Measurements from ENCODE around the gene ACTL10. TPM values are rescaled to one million over a fixed set of nuclear protein-coding genes. Genes with fewer than 3 reads are reported as not detected.
A peak's percentile ranks its signal among the peaks of the same experiment; 100 is the strongest.

Gene ACTL10
- total RNA-seq, 1 experiment from 2014 or later: 0.46 TPM

DNA sequence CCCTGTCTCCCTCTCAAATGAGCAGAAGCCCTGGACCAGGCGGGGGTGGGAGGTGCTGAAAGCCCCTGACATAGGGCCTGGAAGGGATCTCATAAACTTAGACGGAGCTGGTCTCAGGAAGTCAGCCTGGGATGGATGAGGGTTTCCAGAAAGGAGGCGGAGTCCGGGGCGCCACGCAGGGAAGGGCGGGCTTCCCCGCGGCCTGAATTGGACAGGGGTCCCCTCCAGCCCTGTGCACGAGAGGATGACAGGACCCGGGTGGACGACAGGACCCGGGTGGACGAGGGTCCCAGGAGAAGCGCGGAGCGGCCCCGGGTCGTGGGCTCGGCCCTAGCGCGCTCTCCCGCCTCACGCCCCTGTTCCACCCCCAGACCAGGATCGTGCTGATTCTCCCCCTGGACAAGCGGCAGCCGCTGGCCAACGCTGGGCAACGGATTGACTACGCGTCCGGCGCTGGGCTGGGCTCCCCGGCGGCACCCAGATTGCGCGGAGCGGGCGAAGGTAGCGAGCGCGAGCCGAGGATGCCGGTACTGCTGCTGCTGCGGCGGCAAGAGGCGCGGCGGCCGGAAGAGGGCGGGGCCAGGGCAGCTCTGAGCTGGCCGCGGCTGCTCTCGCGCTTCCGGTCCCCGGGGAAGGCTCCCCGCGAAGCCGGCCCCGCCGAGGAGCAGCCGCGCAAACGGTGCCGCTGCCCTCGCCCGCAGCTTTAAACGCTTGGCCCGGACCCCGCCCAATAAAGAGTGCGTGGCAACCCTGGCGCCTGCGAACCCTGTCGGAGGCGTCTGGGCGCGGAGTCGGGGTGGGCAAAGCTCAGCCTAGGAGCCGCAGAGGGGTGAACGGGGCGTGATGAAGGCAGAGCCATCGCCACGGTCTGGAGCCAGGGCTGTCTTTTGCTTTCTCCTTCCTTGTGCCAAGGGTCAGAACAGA is 3.3 kb upstream of the ACTL10 start:
- H2AFZ ChIP-seq (ENCODE audit: low read length): no peak overlapping the region
- Mint-ChIP-seq H3K27ac (peak overlapping the region in 2 of 3 experiments; percentile 81 to 86; a peak in 3 of 7 replicates), H3K36me3 (ENCODE audit: insufficient read depth in 1 of 3, low read depth in 3 of 3) (peaks cover 6 to 37% (median 9%) of the 10 kb centered on the region in 3 experiments), H3K9me3 (no peaks in the 10 kb centered on the region), H3K27me3 (ENCODE audit: low read depth) (peaks cover 4% of the 10 kb centered on the region), H3K4me3 (peak overlapping the region; percentile 81), H3K4me1 (peaks cover 29 to 32% of the 10 kb centered on the region in 2 experiments)
- TF ChIP-seq CTCF (conservative IDR thresholded peaks at IDR 0.05): no peak
- no peak overlapping the region for H2BK120ac ChIP-seq (ENCODE audit: low read depth, low read length, poor library complexity, severe bottlenecking)
- peak overlapping the region; percentile 60 for H3K9ac ChIP-seq (ENCODE audit: extremely low read depth, insufficient read length, low read length)
- peak overlapping the region; percentile 90 for H3K14ac ChIP-seq (ENCODE audit: insufficient read depth, low read length)
- H4K5ac ChIP-seq (ENCODE audit: insufficient read length, low read depth, low read length): no peak overlapping the region
- no peaks in the 10 kb centered on the region for H4K20me1 ChIP-seq (ENCODE audit: control insufficient read depth, insufficient read depth, insufficient read length)
- no peak overlapping the region for H2BK5ac ChIP-seq (ENCODE audit: insufficient read length, low read length)
- H3K79me1 ChIP-seq (ENCODE audit: insufficient read depth, low read depth, low read length, poor library complexity, severe bottlenecking): no peaks in the 10 kb centered on the region
- no peaks in the 10 kb centered on the region for H3K9me3 ChIP-seq (ENCODE audit: control insufficient read depth, low read depth, low read length)
- H3K4me2 ChIP-seq (ENCODE audit: insufficient read depth, insufficient read length, low read length): peak overlapping the region; percentile 78
- no CpG with 5 or more reads among the region's 84 CpGs for WGBS (ENCODE audit: extremely low coverage, insufficient read length, low lambda C conversion rate)
- peak; percentile 84 for DNase-seq
- no peak overlapping the region for H2BK15ac ChIP-seq (ENCODE audit: low read depth, low read length)
- no peak overlapping the region for H4K91ac ChIP-seq (ENCODE audit: insufficient read length, low read depth, low read length)
- H2BK12ac ChIP-seq (ENCODE audit: insufficient read length, low read depth, low read length): no peak overlapping the region
- no peaks in the 10 kb centered on the region; the same call in 1 of the 2 replicates for H3K4me1 ChIP-seq (ENCODE audit: insufficient read depth, low read length)
- H3K18ac ChIP-seq (ENCODE audit: insufficient read length, low read depth, low read length): peak overlapping the region; percentile 83
- no peak overlapping the region for H3K4ac ChIP-seq (ENCODE audit: low read depth, low read length)
- peaks cover 18% of the 10 kb centered on the region for H3K23me2 ChIP-seq (ENCODE audit: insufficient read length, low read depth, low read length, poor library complexity, severe bottlenecking)
- H2BK20ac ChIP-seq (ENCODE audit: low read depth, low read length, poor library complexity, severe bottlenecking): no peak overlapping the region
- no peak overlapping the region for H2AK5ac ChIP-seq (ENCODE audit: insufficient read length, low read length)
- H3K23ac ChIP-seq (ENCODE audit: insufficient read length, low read depth, low read length): no peak overlapping the region
- no peak overlapping the region for H3T11ph ChIP-seq (ENCODE audit: low read length)
- no peak overlapping the region for H3K27ac ChIP-seq (ENCODE audit: insufficient read length, low read depth, low read length)
- H4K8ac ChIP-seq (replicated peaks; ENCODE audit: insufficient read length, low read depth, low read length): no peak overlapping the region
- no peaks in the 10 kb centered on the region for H3K27me3 ChIP-seq (ENCODE audit: insufficient read depth, low read length)
- no peak overlapping the region for H3K56ac ChIP-seq (ENCODE audit: insufficient read length, low read depth, low read length)
- no peaks in the 10 kb centered on the region for H3K79me2 ChIP-seq (ENCODE audit: insufficient read depth, low read length)

All from H9 (cell line).